Measurements from ENCODE around the gene DOK5. TPM values are rescaled to one million over a fixed set of nuclear protein-coding genes. Genes with fewer than 3 reads are reported as not detected.

Gene DOK5
- total and polyA plus RNA-seq, 9 of the 15 experiments (the other 6 are each of a cell fraction or from before 2014, with no cell fraction given) = not detected

DNA sequence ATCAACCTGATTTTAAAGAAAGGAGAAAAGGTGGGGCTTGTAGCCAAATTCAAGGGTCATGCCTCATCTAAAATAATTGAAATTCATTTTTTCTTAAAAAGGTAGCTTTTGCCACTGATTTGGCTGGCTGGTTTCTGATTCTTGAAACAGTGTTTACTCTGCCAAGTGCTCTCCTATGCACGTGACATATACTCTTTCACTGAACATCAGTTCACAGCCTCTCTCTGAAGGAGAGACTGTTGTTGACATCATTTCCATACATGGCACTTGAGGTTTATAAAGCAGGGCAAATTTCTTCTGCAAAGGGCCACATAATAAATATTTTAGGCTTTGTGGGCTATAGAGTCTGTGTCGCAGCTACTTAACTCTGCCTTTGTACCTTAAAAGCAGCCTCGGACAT, 40.4 kb upstream of the DOK5 start:
- Histone ChIP-seq H3K9me1 (ENCODE audit: control insufficient read depth, insufficient read depth, low read length) (no peaks in the 10 kb centered on the region), H3K27ac (ENCODE audit: extremely low read depth, low read depth, low read length) (no peak overlapping the region), H3K36me3 (ENCODE audit: control insufficient read depth, insufficient read depth, low read length) (no peaks in the 10 kb centered on the region), H3K79me2 (ENCODE audit: control insufficient read depth, insufficient read depth, low read length) (no peaks in the 10 kb centered on the region), H4K20me1 (replicated peaks; ENCODE audit: control insufficient read depth, insufficient read depth, low read length) (no peaks in the 10 kb centered on the region), H2AFZ (ENCODE audit: low read depth, low read length) (no peak overlapping the region), H3K4me3 (no peak overlapping the region), H3K4me1 (replicated peaks in 1 of 2; ENCODE audit: control insufficient read depth in 2 of 2, insufficient read depth in 2 of 2, low read length in 2 of 2) (no peaks in the 10 kb centered on the region), H3K4me2 (ENCODE audit: insufficient read depth, low read length) (no peak overlapping the region), H3K9ac (ENCODE audit: insufficient read depth in 1 of 2, low read depth in 2 of 2, low read length in 2 of 2) (no peak overlapping the region), H3K27me3 (ENCODE audit: control insufficient read depth in 2 of 2, insufficient read depth in 2 of 2, low read length in 2 of 2) (no peaks in the 10 kb centered on the region), H3K9me3 (replicated peaks; ENCODE audit: control insufficient read depth, insufficient read depth, low read depth, low read length) (no peaks in the 10 kb centered on the region)
- TF ChIP-seq HMGN3 (IDR thresholded peaks at IDR 0.05; ENCODE audit: borderline replicate concordance, extremely low read depth, insufficient read length, low read depth, low read length) (no peak), ZNF707 (CRISPR knock-in tag; conservative IDR thresholded peaks at IDR 0.05) (no peak), TAF7 (tag; IDR thresholded peaks at IDR 0.05) (no peak), PCBP2 (IDR thresholded peaks at IDR 0.05; ENCODE audit: low read depth, low read length, poor library complexity, severe bottlenecking) (no peak), CHD1 (IDR thresholded peaks at IDR 0.05; ENCODE audit: low read length) (no peak), TCF7L2 (IDR thresholded peaks at IDR 0.05; ENCODE audit: low read depth, low read length) (no peak), RBM25 (IDR thresholded peaks at IDR 0.05; ENCODE audit: low read depth, low read length, severe bottlenecking) (no peak), SOX6 (IDR thresholded peaks at IDR 0.05) (no peak)
- TF ChIP-seq, protein P1, sequence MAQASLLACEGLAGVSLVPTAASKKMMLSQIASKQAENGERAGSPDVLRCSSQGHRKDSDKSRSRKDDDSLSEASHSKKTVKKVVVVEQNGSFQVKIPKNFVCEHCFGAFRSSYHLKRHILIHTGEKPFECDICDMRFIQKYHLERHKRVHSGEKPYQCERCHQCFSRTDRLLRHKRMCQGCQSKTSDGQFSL (CRISPR knock-in tag; IDR thresholded peaks at IDR 0.05) = no peak
- TF ChIP-seq, protein P1 (tag; IDR thresholded peaks at IDR 0.05) = no peak
- TF ChIP-seq, protein P2, sequence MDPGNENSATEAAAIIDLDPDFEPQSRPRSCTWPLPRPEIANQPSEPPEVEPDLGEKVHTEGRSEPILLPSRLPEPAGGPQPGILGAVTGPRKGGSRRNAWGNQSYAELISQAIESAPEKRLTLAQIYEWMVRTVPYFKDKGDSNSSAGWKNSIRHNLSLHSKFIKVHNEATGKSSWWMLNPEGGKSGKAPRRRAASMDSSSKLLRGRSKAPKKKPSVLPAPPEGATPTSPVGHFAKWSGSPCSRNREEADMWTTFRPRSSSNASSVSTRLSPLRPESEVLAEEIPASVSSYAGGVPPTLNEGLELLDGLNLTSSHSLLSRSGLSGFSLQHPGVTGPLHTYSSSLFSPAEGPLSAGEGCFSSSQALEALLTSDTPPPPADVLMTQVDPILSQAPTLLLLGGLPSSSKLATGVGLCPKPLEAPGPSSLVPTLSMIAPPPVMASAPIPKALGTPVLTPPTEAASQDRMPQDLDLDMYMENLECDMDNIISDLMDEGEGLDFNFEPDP (CRISPR knock-in tag; IDR thresholded peaks at IDR 0.05) = no peak
- TF ChIP-seq, protein P3, sequence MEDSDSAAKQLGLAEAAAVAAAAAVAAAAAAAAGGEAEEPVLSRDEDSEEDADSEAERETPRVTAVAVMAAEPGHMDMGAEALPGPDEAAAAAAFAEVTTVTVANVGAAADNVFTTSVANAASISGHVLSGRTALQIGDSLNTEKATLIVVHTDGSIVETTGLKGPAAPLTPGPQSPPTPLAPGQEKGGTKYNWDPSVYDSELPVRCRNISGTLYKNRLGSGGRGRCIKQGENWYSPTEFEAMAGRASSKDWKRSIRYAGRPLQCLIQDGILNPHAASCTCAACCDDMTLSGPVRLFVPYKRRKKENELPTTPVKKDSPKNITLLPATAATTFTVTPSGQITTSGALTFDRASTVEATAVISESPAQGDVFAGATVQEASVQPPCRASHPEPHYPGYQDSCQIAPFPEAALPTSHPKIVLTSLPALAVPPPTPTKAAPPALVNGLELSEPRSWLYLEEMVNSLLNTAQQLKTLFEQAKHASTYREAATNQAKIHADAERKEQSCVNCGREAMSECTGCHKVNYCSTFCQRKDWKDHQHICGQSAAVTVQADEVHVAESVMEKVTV (CRISPR knock-in tag; IDR thresholded peaks at IDR 0.05) = no peak
- TF ChIP-seq, protein P4, sequence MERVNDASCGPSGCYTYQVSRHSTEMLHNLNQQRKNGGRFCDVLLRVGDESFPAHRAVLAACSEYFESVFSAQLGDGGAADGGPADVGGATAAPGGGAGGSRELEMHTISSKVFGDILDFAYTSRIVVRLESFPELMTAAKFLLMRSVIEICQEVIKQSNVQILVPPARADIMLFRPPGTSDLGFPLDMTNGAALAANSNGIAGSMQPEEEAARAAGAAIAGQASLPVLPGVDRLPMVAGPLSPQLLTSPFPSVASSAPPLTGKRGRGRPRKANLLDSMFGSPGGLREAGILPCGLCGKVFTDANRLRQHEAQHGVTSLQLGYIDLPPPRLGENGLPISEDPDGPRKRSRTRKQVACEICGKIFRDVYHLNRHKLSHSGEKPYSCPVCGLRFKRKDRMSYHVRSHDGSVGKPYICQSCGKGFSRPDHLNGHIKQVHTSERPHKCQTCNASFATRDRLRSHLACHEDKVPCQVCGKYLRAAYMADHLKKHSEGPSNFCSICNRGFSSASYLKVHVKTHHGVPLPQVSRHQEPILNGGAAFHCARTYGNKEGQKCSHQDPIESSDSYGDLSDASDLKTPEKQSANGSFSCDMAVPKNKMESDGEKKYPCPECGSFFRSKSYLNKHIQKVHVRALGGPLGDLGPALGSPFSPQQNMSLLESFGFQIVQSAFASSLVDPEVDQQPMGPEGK (CRISPR knock-in tag; IDR thresholded peaks at IDR 0.05; ENCODE audit: borderline replicate concordance) = no peak
- 3% methylated on average over 3 of the region's 3 CpGs for WGBS (ENCODE audit: insufficient coverage, low coverage, missing lambda C conversion rate)
- FAIRE-seq (no peak), DNase-seq (ENCODE audit: extremely low read depth in 1 of 4, low spot score in 3 of 4) (no peak), ATAC-seq (no peak)
- BruUV-seq (replicated peaks) = no TSS peak
- POLR2A ChIA-PET = no interaction called here
- CTCF ChIA-PET (ENCODE audit: low intra/inter-chr PET ratio) = no interaction called here
- in situ Hi-C loops (cut with MboI) = no loop called here
- intact Hi-C loops (cut with micrococcal nuclease) = no loop called here

Data from K562 (cell line).